OCI-LY3 (cell line): ENCODE measurements around the gene CAPRIN2.

Source experiments
- EZH2phosphoT487 ChIP-seq: fragments of 200-600 bp; shearing (Covaris generic); IDR thresholded peaks from 2 replicates; pipeline ENCODE4 v1.6.1; 2018; ENCODE audit warnings: antibody characterized with exemption, mixed run types, low read depth
- TF ChIP-seq, protein P1 (sequence below): fragments of 200-600, 300-600 bp; sonication (generic); IDR thresholded peaks from 2 replicates; pipeline ENCODE4 v1.5.1; 2014; ENCODE audit warnings: antibody characterized with exemption, low read length, low read depth

GRCh38 chr12:30788754-30789153 lies 34.0 kb upstream of the CAPRIN2 start:
- TF ChIP-seq, protein P1, sequence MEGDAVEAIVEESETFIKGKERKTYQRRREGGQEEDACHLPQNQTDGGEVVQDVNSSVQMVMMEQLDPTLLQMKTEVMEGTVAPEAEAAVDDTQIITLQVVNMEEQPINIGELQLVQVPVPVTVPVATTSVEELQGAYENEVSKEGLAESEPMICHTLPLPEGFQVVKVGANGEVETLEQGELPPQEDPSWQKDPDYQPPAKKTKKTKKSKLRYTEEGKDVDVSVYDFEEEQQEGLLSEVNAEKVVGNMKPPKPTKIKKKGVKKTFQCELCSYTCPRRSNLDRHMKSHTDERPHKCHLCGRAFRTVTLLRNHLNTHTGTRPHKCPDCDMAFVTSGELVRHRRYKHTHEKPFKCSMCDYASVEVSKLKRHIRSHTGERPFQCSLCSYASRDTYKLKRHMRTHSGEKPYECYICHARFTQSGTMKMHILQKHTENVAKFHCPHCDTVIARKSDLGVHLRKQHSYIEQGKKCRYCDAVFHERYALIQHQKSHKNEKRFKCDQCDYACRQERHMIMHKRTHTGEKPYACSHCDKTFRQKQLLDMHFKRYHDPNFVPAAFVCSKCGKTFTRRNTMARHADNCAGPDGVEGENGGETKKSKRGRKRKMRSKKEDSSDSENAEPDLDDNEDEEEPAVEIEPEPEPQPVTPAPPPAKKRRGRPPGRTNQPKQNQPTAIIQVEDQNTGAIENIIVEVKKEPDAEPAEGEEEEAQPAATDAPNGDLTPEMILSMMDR = no peak
- TF ChIP-seq EZH2phosphoT487 = no peak
